Endothelial cell of umbilical vein (primary cell): Measurements from ENCODE around the gene TSSK6. TPM values are rescaled to one million over a fixed set of nuclear protein-coding genes. Genes with fewer than 3 reads are reported as not detected.

Experiments used
- BruUV-seq: library from RNA; stranded (reverse); fragments of 400-500 nt; replicated peaks from 2 replicates; lab custom pipeline; 2021; lab: Mats Ljungman, UMichigan
- CTCF ChIA-PET: fragments of 300-600, 350-600 bp; sonication (Branson Sonifier 250); formaldehyde crosslinking; loops from one replicate; lab custom pipeline; 2021; ENCODE audit warnings: antibody characterized with exemption, inconsistent platforms; lab: Charles Lee
- POLR2A ChIA-PET: fragments of 300-600, 350-600 bp; sonication (Branson Sonifier 250); formaldehyde crosslinking; loops from one replicate; lab custom pipeline; 2021; ENCODE audit warnings: antibody characterized with exemption, inconsistent platforms; lab: Charles Lee
- DNase-seq: peaks from one replicate; pipeline ENCODE4 v3.0.0-alpha.2; 2011; ENCODE audit warnings: low read depth, low spot score
- FAIRE-seq: peaks from 2 replicates; lab custom pipeline; 2011; peaks lifted over from hg19 to GRCh38; lab: Jason Lieb, UNC
- H2AFZ ChIP-seq: 2 replicates; pipeline ENCODE4 v1.6.0; 2012; ENCODE audit warnings: low read depth, low read length, control low read depth, inconsistent platforms
- H3K27ac ChIP-seq: 2 replicates; pipeline ENCODE4 v1.5.1; 2011; ENCODE audit warnings: low read depth, mild to moderate bottlenecking, control low read depth, low read length, moderate library complexity; ENCODE audit not compliant: insufficient read depth
- H3K27me3 ChIP-seq, 2 experiments: 2 replicates each; pipeline versions ENCODE4 v1.6.0 to v1.6.1; 2011; ENCODE audit warnings: low read length in 2 of 2, mixed read lengths in 1 of 2; ENCODE audit not compliant: control insufficient read depth in 2 of 2, insufficient read depth in 2 of 2
- H3K36me3 ChIP-seq, 2 experiments: 2 replicates in 1 of 2; 3 replicates in 1 of 2; pipeline ENCODE4 v1.5.1; 2011; ENCODE audit warnings: low read length in 2 of 2, mild to moderate bottlenecking in 1 of 2, moderate library complexity in 1 of 2; ENCODE audit not compliant: control insufficient read depth in 2 of 2, insufficient read depth in 2 of 2; ENCODE audit errors: extremely low read depth in 1 of 2
- H3K4me1 ChIP-seq: 3 replicates; pipeline ENCODE4 v1.5.1; 2011; ENCODE audit warnings: mild to moderate bottlenecking, low read length; ENCODE audit not compliant: control insufficient read depth, insufficient read depth; ENCODE audit errors: extremely low read depth
- H3K4me2 ChIP-seq: 2 replicates; pipeline ENCODE4 v1.6.1; 2011; ENCODE audit warnings: low read length, control low read depth, mixed read lengths; ENCODE audit not compliant: insufficient read depth
- H3K4me3 ChIP-seq, 3 experiments: fragments of 200-600 bp in 1 of 3; sonication (generic), shearing (Covaris generic) in 1 of 3; replicated peaks in 1 of 3; 2 replicates each; pipeline ENCODE4 v1.5.1; 2011 to 2016; ENCODE audit warnings: control low read depth in 3 of 3, low read length in 3 of 3, mild to moderate bottlenecking in 2 of 3, inconsistent platforms in 1 of 3, low read depth in 1 of 3, moderate library complexity in 1 of 3; ENCODE audit not compliant: insufficient read depth in 1 of 3
- H3K79me2 ChIP-seq: 2 replicates; pipeline ENCODE4 v1.6.0; 2012; ENCODE audit warnings: low read length, inconsistent platforms; ENCODE audit not compliant: control insufficient read depth, insufficient read depth
- H3K9ac ChIP-seq: replicated peaks from 2 replicates; pipeline ENCODE3; 2011; ENCODE audit warnings: low read length, control low read depth; ENCODE audit not compliant: insufficient read depth; ENCODE audit errors: extremely low read depth
- H3K9me1 ChIP-seq: replicated peaks from 3 replicates; pipeline ENCODE4 v1.6.0; 2011; ENCODE audit warnings: mild to moderate bottlenecking, low read length; ENCODE audit not compliant: control insufficient read depth, insufficient read depth; ENCODE audit errors: extremely low read depth
- H3K9me3 ChIP-seq: replicated peaks from 2 replicates; pipeline ENCODE4 v1.5.1; 2012; ENCODE audit warnings: low read length, inconsistent platforms; ENCODE audit not compliant: control insufficient read depth, insufficient read depth
- H4K20me1 ChIP-seq: replicated peaks from 2 replicates; pipeline ENCODE3; 2011; ENCODE audit warnings: mild to moderate bottlenecking, low read length; ENCODE audit not compliant: control insufficient read depth, insufficient read depth; ENCODE audit errors: extremely low read depth
- CTCF ChIP-seq, 2 donors: IDR thresholded peaks; 1 replicate in 1 of 2; 2 replicates in 1 of 2; pipeline ENCODE4 v1.5.1; 2011; ENCODE audit warnings: low read length in 2 of 2, mild to moderate bottlenecking in 2 of 2, moderate library complexity in 2 of 2, control low read depth in 1 of 2, inconsistent platforms in 1 of 2, low read depth in 1 of 2; ENCODE audit not compliant: insufficient read depth in 1 of 2; ENCODE audit errors: extremely low read depth in 1 of 2
- EZH2 ChIP-seq: IDR thresholded peaks from 2 replicates; pipeline ENCODE4 v1.6.1; 2012; ENCODE audit warnings: borderline replicate concordance, low read depth, mild to moderate bottlenecking, moderate library complexity, low read length, inconsistent platforms; ENCODE audit not compliant: severe bottlenecking
- FOS ChIP-seq: IDR thresholded peaks from 2 replicates; pipeline ENCODE4 v1.6.1; 2011; ENCODE audit warnings: mild to moderate bottlenecking, low read length, moderate library complexity, borderline replicate concordance; ENCODE audit not compliant: insufficient read depth
- GATA2 ChIP-seq: IDR thresholded peaks from 2 replicates; pipeline ENCODE4 v1.7.0; 2011; ENCODE audit warnings: low read depth, mild to moderate bottlenecking, moderate library complexity, mixed read lengths, low read length; ENCODE audit not compliant: insufficient read length, insufficient read depth
- JUN ChIP-seq: IDR thresholded peaks from 2 replicates; pipeline ENCODE4 v1.6.1; 2011; ENCODE audit warnings: borderline replicate concordance, low read depth; ENCODE audit not compliant: insufficient read length, insufficient read depth
- MAX ChIP-seq: IDR thresholded peaks from 2 replicates; pipeline ENCODE4 v1.6.1; 2011; ENCODE audit not compliant: insufficient read depth, insufficient read length
- MYC ChIP-seq: IDR thresholded peaks from one replicate; pipeline ENCODE4 v1.6.1; 2011; ENCODE audit warnings: mild to moderate bottlenecking, low read depth, low read length
- POLR2A ChIP-seq: IDR thresholded peaks from 2 replicates; pipeline ENCODE4 v1.6.1; 2012; ENCODE audit warnings: low read depth, mild to moderate bottlenecking, control low read depth, low read length
- POLR2AphosphoS5 ChIP-seq: IDR thresholded peaks from 2 replicates; pipeline ENCODE4 v1.6.1; 2012; ENCODE audit warnings: low read depth, mild to moderate bottlenecking, control low read depth, low read length, moderate library complexity; ENCODE audit not compliant: insufficient read depth
- dilution Hi-C: fragments of 300-500 bp; cut with MboI; formaldehyde crosslinking; loops from one replicate; pipeline ENCODE4 v1.15.0; 2019; ENCODE audit warnings: low sequenced_read_pairs; ENCODE audit not compliant: extremely low pct_ligation_motif_present
- intact Hi-C: fragments of 100-400 bp; cut with micrococcal nuclease; formaldehyde crosslinking; loops from one replicate; pipeline ENCODE4 v1.10.0; 2022
- polyA plus RNA-seq, 4 experiments: library from polyadenylated mRNA; depleted of rRNA in 3 of 4; stranded (reverse) in 3 of 4; unstranded in 1 of 4; fragments of >200 nt; gene quantifications; 2 replicates each; pipeline versions ENCODE4 v1.2.1 to v1.2.3, GENCODE V29; 2011 to 2012; ENCODE audit warnings: missing spikeins in 1 of 4
- total RNA-seq: library from RNA; stranded (reverse); gene quantifications from 2 replicates; pipeline ENCODE4 v1.2.3, GENCODE V29; 2021

Gene TSSK6
- total and polyA plus RNA-seq, 2 donors (not counting 3 experiments of a cell fraction or from before 2014, with no cell fraction given) = 0.76 to 0.82 TPM

DNA sequence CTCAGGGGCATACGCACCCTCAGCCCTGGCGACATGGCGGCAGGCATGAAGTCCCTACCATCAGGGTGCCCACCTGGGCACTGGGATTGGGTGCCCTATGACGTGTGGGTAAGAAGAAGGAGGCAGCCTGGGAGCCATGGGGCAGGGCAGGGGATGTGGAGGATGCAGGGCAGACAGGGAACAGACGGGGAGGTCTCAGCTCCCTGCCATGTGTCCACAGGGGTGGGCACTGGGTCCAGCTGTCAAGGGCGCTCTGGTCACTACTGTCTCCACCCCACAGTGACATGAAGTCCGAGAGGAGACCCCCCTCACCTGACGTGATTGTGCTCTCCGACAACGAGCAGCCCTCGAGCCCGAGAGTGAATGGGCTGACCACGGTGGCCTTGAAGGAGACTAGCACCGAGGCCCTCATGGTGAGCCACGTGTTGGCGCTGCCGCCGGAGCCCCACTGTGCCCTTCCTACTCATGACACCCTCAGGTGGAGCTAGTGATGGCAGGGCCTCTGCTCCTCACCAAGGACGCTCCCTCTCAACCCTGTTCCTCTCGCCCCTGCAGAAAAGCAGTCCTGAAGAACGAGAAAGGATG, 23.2 kb downstream of the TSSK6 start:
- TF ChIP-seq MYC (no peak), GATA2 (no peak), POLR2AphosphoS5 (no peak), JUN (no peak), MAX (no peak), CTCF (IDR thresholded peaks at IDR 0.05; ENCODE audit: extremely low read depth in 1 of 2, insufficient read depth in 1 of 2, low read depth in 1 of 2, low read length in 2 of 2) (no peak), EZH2 (no peak), FOS (no peak), POLR2A (no peak)
- CTCF ChIA-PET = interaction anchor here (0.6 to 5.1 kb wide), 5 partner anchors 125 to 195 kb away, joined by 3 to 127 read pairs (median 3); no protein-coding TSS in a partner anchor
- H3K9me1 ChIP-seq = no peaks in the 10 kb centered on the region
- FAIRE-seq (no peak), DNase-seq (no peak)
- intact Hi-C loops = no loop called here
- no peak overlapping the region for H3K27ac ChIP-seq
- no peaks in the 10 kb centered on the region for H3K9me3 ChIP-seq
- H3K36me3 ChIP-seq = peaks cover 2 to 33% of the 10 kb centered on the region in 2 experiments
- H3K4me3 ChIP-seq = no peak overlapping the region
- H3K4me2 ChIP-seq = no peak overlapping the region
- peaks cover 25% of the 10 kb centered on the region for H3K4me1 ChIP-seq
- dilution Hi-C loops = no loop called here
- no TSS peak for BruUV-seq
- H2AFZ ChIP-seq = no peak overlapping the region
- no peaks in the 10 kb centered on the region for H3K27me3 ChIP-seq
- H3K9ac ChIP-seq = no peak overlapping the region
- no peaks in the 10 kb centered on the region for H4K20me1 ChIP-seq
- POLR2A ChIA-PET = interaction anchor here (1.1 kb wide), 1 partner anchor 16 kb away, joined by 7 read pairs; no protein-coding TSS in a partner anchor
- peaks cover 48% of the 10 kb centered on the region for H3K79me2 ChIP-seq
